Mesenchymal stem cell (in vitro differentiated cells and primary cell): ENCODE data around the gene AURKA.
A peak's percentile ranks its signal among the peaks of the same experiment; 100 is the strongest.
"Not testable (repeated sequence)": the region's sequence is repeated elsewhere in the genome, so short reads cannot be mapped to it uniquely, and the experiment has no call there.

Source experiments
- DNase-seq: peaks from one replicate; pipeline ENCODE4 v3.0.0-alpha.2; 2013
- H2AFZ ChIP-seq: one replicate; pipeline ENCODE4 v1.6.1; 2013; ENCODE audit warnings: low read depth, mild to moderate bottlenecking, control low read depth, inconsistent platforms, low read length, moderate library complexity
- H2AK5ac ChIP-seq: 2 replicates; pipeline ENCODE4 v1.6.1; 2013; ENCODE audit warnings: low read length, moderate library complexity, mild to moderate bottlenecking, inconsistent platforms; ENCODE audit not compliant: severe bottlenecking
- H2BK120ac ChIP-seq: one replicate; pipeline ENCODE4 v1.6.1; 2013; ENCODE audit warnings: low read depth, mild to moderate bottlenecking, inconsistent platforms, low read length, moderate library complexity
- H2BK12ac ChIP-seq, 2 experiments: one replicate each; pipeline ENCODE4 v1.6.1; 2013; ENCODE audit warnings: inconsistent platforms in 2 of 2, low read length in 2 of 2, mild to moderate bottlenecking in 2 of 2, moderate library complexity in 2 of 2, control low read depth in 1 of 2
- H2BK15ac ChIP-seq: one replicate; pipeline ENCODE4 v1.6.1; 2013; ENCODE audit warnings: mild to moderate bottlenecking, low read depth, inconsistent platforms; ENCODE audit not compliant: poor library complexity, severe bottlenecking
- H2BK5ac ChIP-seq: 2 replicates; pipeline ENCODE4 v1.6.1; 2013; ENCODE audit warnings: low read depth, mild to moderate bottlenecking, low read length, control low read depth, inconsistent platforms; ENCODE audit not compliant: poor library complexity, severe bottlenecking
- H3K14ac ChIP-seq, 2 experiments: one replicate each; pipeline ENCODE4 v1.6.1; 2013; ENCODE audit warnings: inconsistent platforms in 2 of 2, low read length in 2 of 2, control low read depth in 1 of 2, mild to moderate bottlenecking in 1 of 2, moderate library complexity in 1 of 2
- H3K18ac ChIP-seq, 2 experiments: one replicate each; pipeline ENCODE4 v1.6.1; 2013; ENCODE audit warnings: inconsistent platforms in 2 of 2, low read length in 2 of 2, control low read depth in 1 of 2, low read depth in 1 of 2, mild to moderate bottlenecking in 1 of 2
- H3K23ac ChIP-seq, 2 experiments: one replicate each; pipeline ENCODE4 v1.6.1; 2013; ENCODE audit warnings: inconsistent platforms in 2 of 2, low read length in 2 of 2, mild to moderate bottlenecking in 2 of 2, moderate library complexity in 2 of 2, control low read depth in 1 of 2
- H3K27ac ChIP-seq: 2 replicates; pipeline ENCODE4 v1.5.1; 2013; ENCODE audit warnings: mild to moderate bottlenecking, moderate library complexity, low read length, control low read depth, inconsistent platforms; ENCODE audit not compliant: poor library complexity, severe bottlenecking
- H3K27me3 ChIP-seq, 2 experiments: 2 replicates each; pipeline versions ENCODE4 v1.6.1 to v1.7.0; 2013; ENCODE audit warnings: low read length in 2 of 2, mild to moderate bottlenecking in 2 of 2, moderate library complexity in 2 of 2, control low read depth in 1 of 2, inconsistent platforms in 1 of 2; ENCODE audit not compliant: control insufficient read depth in 1 of 2, insufficient read depth in 1 of 2
- H3K36me3 ChIP-seq, 2 experiments: 2 replicates each; pipeline versions ENCODE4 v1.6.1 to v1.7.0; 2013; ENCODE audit warnings: low read length in 2 of 2, control low read depth in 1 of 2, inconsistent platforms in 1 of 2, low read depth in 1 of 2, mild to moderate bottlenecking in 1 of 2; ENCODE audit not compliant: insufficient read depth in 2 of 2, control insufficient read depth in 1 of 2
- H3K4ac ChIP-seq, 2 experiments: one replicate each; pipeline ENCODE4 v1.6.1; 2013; ENCODE audit warnings: inconsistent platforms in 2 of 2, low read length in 2 of 2, mild to moderate bottlenecking in 2 of 2, moderate library complexity in 2 of 2, control low read depth in 1 of 2, low read depth in 1 of 2
- H3K4me1 ChIP-seq: 2 replicates; pipeline ENCODE4 v1.6.1; 2013; ENCODE audit warnings: low read depth, low read length, control low read depth; ENCODE audit not compliant: control insufficient read depth, insufficient read depth
- H3K4me2 ChIP-seq: 2 replicates; pipeline ENCODE4 v1.6.1; 2013; ENCODE audit warnings: low read length, mild to moderate bottlenecking, inconsistent platforms; ENCODE audit not compliant: poor library complexity, severe bottlenecking
- H3K4me3 ChIP-seq, 2 experiments: 2 replicates each; pipeline versions ENCODE4 v1.5.1 to v1.7.0; 2013; ENCODE audit warnings: low read length in 2 of 2, mild to moderate bottlenecking in 2 of 2, control low read depth in 1 of 2, low read depth in 1 of 2; ENCODE audit not compliant: insufficient read depth in 1 of 2
- H3K79me1 ChIP-seq: replicated peaks from 2 replicates; pipeline ENCODE4 v1.6.1; 2013; ENCODE audit warnings: mild to moderate bottlenecking, control low read depth, low read length, inconsistent platforms; ENCODE audit not compliant: poor library complexity, severe bottlenecking
- H3K9ac ChIP-seq: 2 replicates; pipeline ENCODE4 v1.7.0; 2013; ENCODE audit warnings: mild to moderate bottlenecking, low read length, moderate library complexity
- H3K9me3 ChIP-seq: 2 replicates; pipeline ENCODE4 v1.7.0; 2013; ENCODE audit warnings: mild to moderate bottlenecking, low read length; ENCODE audit not compliant: control insufficient read depth
- H4K8ac ChIP-seq: one replicate; pipeline ENCODE4 v1.6.1; 2013; ENCODE audit warnings: inconsistent platforms, mild to moderate bottlenecking, low read length, moderate library complexity
- H4K91ac ChIP-seq: one replicate; pipeline ENCODE4 v1.6.1; 2013; ENCODE audit warnings: mild to moderate bottlenecking, low read length, inconsistent platforms
- WGBS: methylation state at CpG from one replicate; pipeline ENCODE4 v1.1.7; 2013; ENCODE audit warnings: mixed read lengths; 5-methylcytosine and 5-hydroxymethylcytosine counted together

The AURKA gene

GRCh38 chr20:56392881-56393482 is 967 bp upstream of the AURKA start:
- WGBS, result 19% methylated on average over 8 of the region's 18 CpGs
- no peak overlapping the region for H3K23ac ChIP-seq
- no peak overlapping the region for H2BK120ac ChIP-seq
- peaks cover 29% of the 10 kb centered on the region for H3K79me1 ChIP-seq
- no peaks in the 10 kb centered on the region for H3K9me3 ChIP-seq
- peak overlapping the region; percentile 74 for H4K8ac ChIP-seq
- H2BK12ac ChIP-seq, result no peak overlapping the region
- H3K27ac ChIP-seq, result peak overlapping the region; percentile 91
- peak overlapping the region in 1 of 2 experiments; percentile 79 for H3K14ac ChIP-seq
- no peak overlapping the region for H2AK5ac ChIP-seq
- H2BK5ac ChIP-seq, result no peak overlapping the region
- H3K4ac ChIP-seq, result peak overlapping the region; percentile 57 to 86
- peak; percentile 16 for DNase-seq
- peaks cover 21 to 39% of the 10 kb centered on the region in 2 experiments for H3K36me3 ChIP-seq
- H3K4me2 ChIP-seq, result peak overlapping the region; percentile 63
- no peak overlapping the region for H2AFZ ChIP-seq
- peaks cover 3% of the 10 kb centered on the region for H3K4me1 ChIP-seq
- peak overlapping the region; percentile 97 for H3K9ac ChIP-seq
- peak overlapping the region; percentile 26 to 95 for H3K18ac ChIP-seq
- H3K4me3 ChIP-seq, result peak overlapping the region; percentile 78 to 96
- no peaks in the 10 kb centered on the region for H3K27me3 ChIP-seq
- H4K91ac ChIP-seq, result no peak overlapping the region
- H2BK15ac ChIP-seq, result no peak overlapping the region

DNA sequence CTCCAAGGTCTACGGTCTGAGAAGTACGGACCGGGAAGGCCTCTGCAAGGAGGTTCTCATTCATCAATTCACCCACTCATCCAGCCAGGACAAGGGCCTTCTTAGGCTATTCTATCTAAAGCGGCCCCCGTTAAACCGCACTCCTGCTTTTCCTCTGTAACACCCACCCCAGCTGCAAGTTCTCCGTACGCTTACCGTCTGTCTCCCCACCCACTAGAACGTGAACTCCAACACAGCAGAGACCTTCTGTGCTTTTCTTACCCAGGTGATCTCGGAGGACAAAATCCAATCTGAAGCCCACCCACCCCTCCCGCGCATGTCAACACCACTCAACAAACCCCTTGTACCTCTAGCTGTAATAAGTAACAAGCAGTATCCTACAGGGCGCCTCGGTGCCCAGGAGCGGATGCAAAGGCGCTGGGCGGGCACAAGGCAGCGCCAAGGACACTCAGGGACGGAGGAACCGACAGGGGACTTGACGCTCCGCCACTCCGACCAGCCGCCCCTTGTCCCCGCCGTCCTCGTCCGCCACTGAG is 351 bp downstream of the AURKA start:
- peak overlapping the region; percentile 5 for H4K91ac ChIP-seq
- 1% methylated on average over 29 of the region's 29 CpGs for WGBS
- peak overlapping the region; percentile 15 for H3K27ac ChIP-seq
- peak overlapping the region; percentile 84 for H3K4me2 ChIP-seq
- peaks cover 3% of the 10 kb centered on the region for H3K4me1 ChIP-seq
- H2BK15ac ChIP-seq, result no peak overlapping the region
- peak; percentile 42 for DNase-seq
- peak overlapping the region; percentile 97 for H3K9ac ChIP-seq
- H2BK5ac ChIP-seq, result no peak overlapping the region
- no peaks in the 10 kb centered on the region for H3K9me3 ChIP-seq
- peak overlapping the region; percentile 39 for H2AFZ ChIP-seq
- no peak overlapping the region for H2AK5ac ChIP-seq
- H3K14ac ChIP-seq, result no peak overlapping the region
- H2BK12ac ChIP-seq, result no peak overlapping the region
- H3K23ac ChIP-seq, result no peak overlapping the region
- H3K4ac ChIP-seq, result no peak overlapping the region
- peak overlapping the region; percentile 69 to 96 for H3K4me3 ChIP-seq
- H3K36me3 ChIP-seq, result peaks cover 13 to 32% of the 10 kb centered on the region in 2 experiments
- H3K27me3 ChIP-seq, result no peaks in the 10 kb centered on the region
- peaks cover 23% of the 10 kb centered on the region for H3K79me1 ChIP-seq
- H3K18ac ChIP-seq, result no peak overlapping the region
- no peak overlapping the region for H4K8ac ChIP-seq
- no peak overlapping the region for H2BK120ac ChIP-seq

- Histone ChIP-seq H3K27ac (no peak overlapping the region), H2BK120ac (no peak overlapping the region), H3K23ac (no peak overlapping the region), H3K14ac (no peak overlapping the region), H3K4ac (no peak overlapping the region), H3K9me3 (no peaks in the 10 kb centered on the region), H3K4me1 (peaks cover 3% of the 10 kb centered on the region), H3K4me3 (peak overlapping the region in 1 of 2 experiments; percentile 96), H2BK12ac (no peak overlapping the region), H2BK15ac (no peak overlapping the region), H3K4me2 (peak overlapping the region; percentile 84), H3K9ac (peak overlapping the region; percentile 97), H3K27me3 (no peaks in the 10 kb centered on the region), H4K8ac (no peak overlapping the region), H2BK5ac (no peak overlapping the region), H4K91ac (no peak overlapping the region), H2AFZ (no peak overlapping the region), H3K36me3 (peaks cover 16 to 31% of the 10 kb centered on the region in 2 experiments), H3K18ac (no peak overlapping the region), H2AK5ac (no peak overlapping the region), H3K79me1 (peaks cover 26% of the 10 kb centered on the region)
- no peak for DNase-seq
- 21% methylated on average over 10 of the region's 10 CpGs for WGBS
Measured at GRCh38 chr20:56391037-56391436, 978 bp downstream of the AURKA start.

GRCh38 chr20:56390396-56390795 is 1.6 kb downstream of the AURKA start:
- H3K23ac ChIP-seq, H3K14ac ChIP-seq, DNase-seq, H3K4me1 ChIP-seq, H3K18ac ChIP-seq, H4K91ac ChIP-seq, H2BK120ac ChIP-seq, H3K27ac ChIP-seq, H3K9me3 ChIP-seq, H2BK15ac ChIP-seq, H3K4me2 ChIP-seq, H2BK12ac ChIP-seq, H2AK5ac ChIP-seq, H3K27me3 ChIP-seq, H2BK5ac ChIP-seq, H4K8ac ChIP-seq, H2AFZ ChIP-seq, H3K4ac ChIP-seq: not testable (repeated sequence)
- Histone ChIP-seq H3K4me3 (peak overlapping the region in 1 of 2 experiments; percentile 96), H3K36me3 (peaks cover 18 to 29% of the 10 kb centered on the region in 2 experiments), H3K79me1 (peaks cover 25% of the 10 kb centered on the region), H3K9ac (peak overlapping the region; percentile 97)
- 97% methylated on average over 8 of the region's 9 CpGs for WGBS
